H9 (cell line): ENCODE results near the gene KCNAB1. TPM values are rescaled to one million over a fixed set of nuclear protein-coding genes. Genes with fewer than 3 reads are reported as not detected.

ENCODE experiments used
- DNase-seq: peaks from one replicate; pipeline ENCODE4 v3.0.0-alpha.2; 2017
- H2AFZ ChIP-seq: one replicate; pipeline ENCODE4 v1.6.1; 2013; ENCODE audit warnings: mild to moderate bottlenecking, low read length, control low read depth, moderate library complexity
- H2AK5ac ChIP-seq: 2 replicates; pipeline ENCODE4 v1.6.1; 2013; ENCODE audit warnings: low read length, control low read depth, mixed read lengths; ENCODE audit not compliant: insufficient read length
- H2BK120ac ChIP-seq: one replicate; pipeline ENCODE4 v1.6.1; 2013; ENCODE audit warnings: low read depth, mild to moderate bottlenecking, low read length, control low read depth, inconsistent platforms; ENCODE audit not compliant: poor library complexity, severe bottlenecking
- H2BK12ac ChIP-seq: 2 replicates; pipeline ENCODE4 v1.6.1; 2013; ENCODE audit warnings: low read length, control low read depth, mixed read lengths, low read depth; ENCODE audit not compliant: insufficient read length
- H2BK15ac ChIP-seq: 2 replicates; pipeline ENCODE4 v1.6.1; 2013; ENCODE audit warnings: low read depth, low read length, control low read depth
- H2BK20ac ChIP-seq: one replicate; pipeline ENCODE4 v1.6.1; 2013; ENCODE audit warnings: low read depth, mild to moderate bottlenecking, low read length, control low read depth, inconsistent platforms; ENCODE audit not compliant: poor library complexity, severe bottlenecking
- H2BK5ac ChIP-seq: 2 replicates; pipeline ENCODE4 v1.6.1; 2013; ENCODE audit warnings: low read length, control low read depth, mixed read lengths; ENCODE audit not compliant: insufficient read length
- H3K14ac ChIP-seq: 2 replicates; pipeline ENCODE4 v1.6.1; 2013; ENCODE audit warnings: low read length, control low read depth; ENCODE audit not compliant: insufficient read depth
- H3K18ac ChIP-seq: 2 replicates; pipeline ENCODE4 v1.6.1; 2013; ENCODE audit warnings: low read depth, mild to moderate bottlenecking, mixed read lengths, low read length, control low read depth; ENCODE audit not compliant: insufficient read length
- H3K23ac ChIP-seq: 2 replicates; pipeline ENCODE4 v1.6.1; 2013; ENCODE audit warnings: low read length, control low read depth, mixed read lengths, low read depth; ENCODE audit not compliant: insufficient read length
- H3K23me2 ChIP-seq: 2 replicates; pipeline ENCODE4 v1.6.1; 2013; ENCODE audit warnings: low read depth, mild to moderate bottlenecking, mixed read lengths, low read length, control low read depth; ENCODE audit not compliant: insufficient read length, poor library complexity, severe bottlenecking
- H3K27ac ChIP-seq: 2 replicates; pipeline ENCODE4 v1.5.1; 2013; ENCODE audit warnings: low read length, control low read depth, mixed read lengths, low read depth; ENCODE audit not compliant: insufficient read length
- H3K27me3 ChIP-seq: 2 replicates; pipeline ENCODE4 v1.6.1; 2013; ENCODE audit warnings: low read length, control low read depth, inconsistent platforms; ENCODE audit not compliant: insufficient read depth
- H3K4ac ChIP-seq: 2 replicates; pipeline ENCODE4 v1.6.1; 2013; ENCODE audit warnings: low read depth, mild to moderate bottlenecking, control low read depth, inconsistent platforms, low read length, moderate library complexity
- H3K4me1 ChIP-seq: 2 replicates; pipeline ENCODE4 v1.6.1; 2013; ENCODE audit warnings: low read length, control low read depth, inconsistent platforms; ENCODE audit not compliant: insufficient read depth
- H3K4me2 ChIP-seq: 2 replicates; pipeline ENCODE4 v1.6.1; 2013; ENCODE audit warnings: low read length, control low read depth, mixed read lengths; ENCODE audit not compliant: insufficient read length, insufficient read depth
- H3K56ac ChIP-seq: 2 replicates; pipeline ENCODE4 v1.6.1; 2013; ENCODE audit warnings: low read depth, mild to moderate bottlenecking, mixed read lengths, low read length, control low read depth; ENCODE audit not compliant: insufficient read length
- H3K79me1 ChIP-seq: 2 replicates; pipeline ENCODE4 v1.6.1; 2013; ENCODE audit warnings: low read depth, mild to moderate bottlenecking, moderate library complexity, low read length, control low read depth, inconsistent platforms; ENCODE audit not compliant: insufficient read depth, poor library complexity, severe bottlenecking
- H3K79me2 ChIP-seq: 2 replicates; pipeline ENCODE4 v1.6.1; 2013; ENCODE audit warnings: low read length, control low read depth, inconsistent platforms; ENCODE audit not compliant: insufficient read depth
- H3K9ac ChIP-seq: 2 replicates; pipeline ENCODE4 v1.6.1; 2013; ENCODE audit warnings: low read length, control low read depth, mixed read lengths; ENCODE audit not compliant: insufficient read length; ENCODE audit errors: extremely low read depth
- H3K9me3 ChIP-seq: one replicate; pipeline ENCODE4 v1.6.1; 2013; ENCODE audit warnings: low read depth, low read length, inconsistent platforms; ENCODE audit not compliant: control insufficient read depth
- H3T11ph ChIP-seq: one replicate; pipeline ENCODE4 v1.6.1; 2013; ENCODE audit warnings: mild to moderate bottlenecking, low read length, control low read depth, inconsistent platforms
- H4K20me1 ChIP-seq: one replicate; pipeline ENCODE4 v1.6.1; 2013; ENCODE audit not compliant: control insufficient read depth, insufficient read length, insufficient read depth
- H4K5ac ChIP-seq: 2 replicates; pipeline ENCODE4 v1.6.1; 2013; ENCODE audit warnings: low read depth, mild to moderate bottlenecking, mixed read lengths, low read length, control low read depth; ENCODE audit not compliant: insufficient read length
- H4K8ac ChIP-seq: replicated peaks from 2 replicates; pipeline ENCODE4 v1.6.1; 2013; ENCODE audit warnings: low read length, control low read depth, mixed read lengths, low read depth; ENCODE audit not compliant: insufficient read length
- H4K91ac ChIP-seq: 2 replicates; pipeline ENCODE4 v1.6.1; 2013; ENCODE audit warnings: low read depth, mild to moderate bottlenecking, moderate library complexity, mixed read lengths, low read length, control low read depth; ENCODE audit not compliant: insufficient read length
- H3K27ac Mint-ChIP-seq, 3 experiments: 2 replicates in 2 of 3; 3 replicates in 1 of 3; pipeline ENCODE4 v1.8.0; 2020 to 2021; ENCODE audit warnings: mixed read lengths in 3 of 3, mild to moderate bottlenecking in 1 of 3, moderate library complexity in 1 of 3
- H3K27me3 Mint-ChIP-seq: 2 replicates; pipeline ENCODE4 v1.8.0; 2021; ENCODE audit warnings: low read depth, mild to moderate bottlenecking, moderate library complexity, mixed read lengths
- H3K36me3 Mint-ChIP-seq, 3 experiments: 2 replicates in 2 of 3; 3 replicates in 1 of 3; pipeline ENCODE4 v1.8.0; 2020 to 2021; ENCODE audit warnings: low read depth in 3 of 3, mixed read lengths in 3 of 3; ENCODE audit not compliant: insufficient read depth in 1 of 3
- H3K4me1 Mint-ChIP-seq, 2 experiments: 2 replicates each; pipeline ENCODE4 v1.8.0; 2020; ENCODE audit warnings: mixed read lengths in 2 of 2
- H3K4me3 Mint-ChIP-seq, 2 experiments: 2 replicates in 1 of 2; 3 replicates in 1 of 2; pipeline ENCODE4 v1.8.0; 2020 to 2021; ENCODE audit warnings: mild to moderate bottlenecking in 2 of 2, mixed read lengths in 2 of 2, moderate library complexity in 1 of 2
- H3K9me3 Mint-ChIP-seq, 2 experiments: 2 replicates in 1 of 2; 3 replicates in 1 of 2; pipeline ENCODE4 v1.8.0; 2020; ENCODE audit warnings: mild to moderate bottlenecking in 2 of 2, mixed read lengths in 2 of 2, moderate library complexity in 1 of 2
- CTCF ChIP-seq: fragments of 200-600 bp; sonication (generic); conservative IDR thresholded peaks from 3 replicates; pipeline ENCODE4 v1.8.0; 2021; ENCODE audit warnings: antibody characterized with exemption, mild to moderate bottlenecking
- WGBS: extraction: QIAGEN DNeasy Blood & Tissue Kit; methylation state at CpG from one replicate; pipeline ENCODE4 v1.1.7; 2013; ENCODE audit warnings: missing lambda C conversion rate, low lambda C conversion rate, mixed read lengths; ENCODE audit not compliant: insufficient read length; ENCODE audit errors: extremely low coverage; 5-methylcytosine and 5-hydroxymethylcytosine counted together
- total RNA-seq: library from RNA; stranded (reverse); gene quantifications from 2 replicates; pipeline ENCODE4 v1.2.1, GENCODE V29; 2021

The KCNAB1 gene
- total RNA-seq, 1 experiment from 2014 or later, result 3.7 TPM

DNA sequence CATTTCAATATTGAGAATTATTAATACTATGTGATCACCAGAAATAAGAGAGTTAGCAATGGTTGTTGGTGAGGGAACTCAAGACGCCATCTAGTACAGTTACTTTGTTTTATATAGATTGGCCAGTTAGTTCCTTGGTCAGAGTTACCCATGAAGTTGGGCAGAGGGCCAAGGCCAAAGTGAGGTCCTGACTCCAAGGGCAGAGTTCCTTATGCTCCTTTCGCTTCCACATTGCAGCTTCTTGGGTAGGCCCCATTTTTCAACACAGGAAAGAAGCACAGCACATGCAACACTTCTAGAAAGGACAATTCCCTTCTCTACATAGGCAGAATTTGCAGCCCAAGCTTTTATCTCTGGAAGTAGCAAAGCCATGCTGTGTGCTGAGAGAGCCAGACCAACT, 178.6 kb downstream of the KCNAB1 start:
- no peaks in the 10 kb centered on the region for H3K9me3 ChIP-seq
- no peak overlapping the region for H3T11ph ChIP-seq
- H2BK15ac ChIP-seq, result no peak overlapping the region
- no peak overlapping the region for H3K56ac ChIP-seq
- H3K23ac ChIP-seq, result no peak overlapping the region
- H3K4me1 Mint-ChIP-seq, result no peaks in the 10 kb centered on the region
- no peak overlapping the region for H2BK20ac ChIP-seq
- no peak overlapping the region for H2BK5ac ChIP-seq
- no peak overlapping the region for H2AFZ ChIP-seq
- H4K20me1 ChIP-seq, result no peaks in the 10 kb centered on the region
- H3K79me2 ChIP-seq, result no peaks in the 10 kb centered on the region
- H3K4me2 ChIP-seq, result no peak overlapping the region
- H3K36me3 Mint-ChIP-seq, result no peaks in the 10 kb centered on the region
- no peak overlapping the region for H4K8ac ChIP-seq
- H3K23me2 ChIP-seq, result no peaks in the 10 kb centered on the region
- no peak overlapping the region for H3K14ac ChIP-seq
- H3K4me3 Mint-ChIP-seq, result no peak overlapping the region
- no peak overlapping the region for H2AK5ac ChIP-seq
- H2BK12ac ChIP-seq, result no peak overlapping the region
- H3K27ac ChIP-seq, result no peak overlapping the region
- DNase-seq, result no peak
- H4K5ac ChIP-seq, result no peak overlapping the region
- no peaks in the 10 kb centered on the region for H3K27me3 ChIP-seq
- H3K79me1 ChIP-seq, result no peaks in the 10 kb centered on the region
- WGBS, result no CpG with 5 or more reads among the region's 2 CpGs
- H4K91ac ChIP-seq, result no peak overlapping the region
- H3K9ac ChIP-seq, result no peak overlapping the region
- H3K18ac ChIP-seq, result no peak overlapping the region
- H3K27me3 Mint-ChIP-seq, result peaks cover 6% of the 10 kb centered on the region
- no peak overlapping the region for H3K4ac ChIP-seq
- H3K9me3 Mint-ChIP-seq, result no peaks in the 10 kb centered on the region
- no peak overlapping the region for H3K27ac Mint-ChIP-seq
- no peaks in the 10 kb centered on the region for H3K4me1 ChIP-seq
- TF ChIP-seq CTCF, result no peak
- H2BK120ac ChIP-seq, result no peak overlapping the region
